HG03060 (cell line): ENCODE data around the gene VAV3.

Experiments used
- ATAC-seq: cut with Tn5 transposase; IDR thresholded peaks from one replicate; pipeline ENCODE4 v1.9.1; 2021; ENCODE audit warnings: low read depth, moderate number of reproducible peaks; ENCODE audit not compliant: unreplicated experiment

VAV3 gene

GRCh38 chr1:107525961-107526360 lies 439.0 kb downstream of the VAV3 start:
- ATAC-seq = no peak

GRCh38 chr1:107525145-107525544 lies 439.8 kb downstream of the VAV3 start:
- no peak for ATAC-seq

- ATAC-seq = no peak
These were observed 440.7 kb downstream of the VAV3 start for GRCh38 chr1:107524301-107524700.

- no peak for ATAC-seq
These were observed 441.2 kb downstream of the VAV3 start for GRCh38 chr1:107523736-107524135.

GRCh38 chr1:107523061-107523460 lies 441.9 kb downstream of the VAV3 start:
- ATAC-seq = no peak
